Measurements from ENCODE around the gene ITGA7. TPM values are rescaled to one million over a fixed set of nuclear protein-coding genes. Genes with fewer than 3 reads are reported as not detected.
A peak's percentile ranks its signal among the peaks of the same experiment; 100 is the strongest.

The ITGA7 gene
- total RNA-seq, 2 experiments from 2014 or later = 4.3 to 4.8 TPM

DNA sequence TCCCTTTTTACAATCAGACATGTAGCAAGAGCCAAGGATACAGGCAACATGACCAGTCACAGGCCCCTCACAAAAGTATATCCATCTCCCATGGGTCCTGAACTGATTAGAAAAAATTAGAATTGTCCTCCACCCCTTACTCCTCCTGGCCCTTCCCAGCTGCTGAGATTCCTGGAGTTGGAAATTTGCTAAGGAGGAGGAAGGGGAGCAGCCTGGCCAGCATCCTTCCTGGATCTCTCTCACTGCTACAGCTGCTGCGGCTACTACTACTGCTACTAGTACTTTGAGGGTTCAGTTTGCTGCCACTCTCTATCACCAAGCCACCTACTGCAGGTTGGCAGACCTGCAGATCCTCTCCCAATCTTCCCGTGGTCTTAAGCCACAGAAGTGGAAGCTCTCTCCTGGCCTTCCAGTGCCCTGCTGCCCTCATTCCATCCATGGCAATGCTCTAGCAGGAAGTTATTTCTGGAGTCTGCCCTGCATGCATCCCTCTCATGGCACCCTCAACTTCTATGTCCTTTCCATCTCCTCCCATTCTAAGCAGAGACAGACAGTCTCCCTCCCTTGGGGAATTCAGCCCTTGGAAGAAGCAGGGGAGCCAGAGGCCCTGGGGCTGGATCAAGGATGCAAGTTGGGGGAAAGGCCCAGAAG is 1.0 kb downstream of the ITGA7 start:
- CTCF ChIA-PET = interaction anchor here (0.7 to 2.3 kb wide), 12 partner anchors 9 to 88 kb away, joined by 3 to 10 read pairs (median 4); partner anchors contain the start of gene BLOC1S1
- peak overlapping the region; percentile 63 for H3K4me3 Mint-ChIP-seq
- H3K9me3 Mint-ChIP-seq = no peaks in the 10 kb centered on the region
- POLR2A ChIA-PET = interaction anchor here (0.9 to 2.8 kb wide), 4 partner anchors 9 to 43 kb away, joined by 3 to 13 read pairs (median 4); partner anchors contain the start of gene BLOC1S1
- no peak overlapping the region for H3K27ac Mint-ChIP-seq
- ATAC-seq (no peak), DNase-seq (no peak)
- intact Hi-C loops (cut with micrococcal nuclease) = no loop called here
- H3K36me3 Mint-ChIP-seq (ENCODE audit: low read depth) = no peaks in the 10 kb centered on the region
- H3K4me1 Mint-ChIP-seq (ENCODE audit: low read depth) = peaks cover 12% of the 10 kb centered on the region
- peaks cover 22% of the 10 kb centered on the region for H3K27me3 Mint-ChIP-seq
- TF ChIP-seq, protein P1, sequence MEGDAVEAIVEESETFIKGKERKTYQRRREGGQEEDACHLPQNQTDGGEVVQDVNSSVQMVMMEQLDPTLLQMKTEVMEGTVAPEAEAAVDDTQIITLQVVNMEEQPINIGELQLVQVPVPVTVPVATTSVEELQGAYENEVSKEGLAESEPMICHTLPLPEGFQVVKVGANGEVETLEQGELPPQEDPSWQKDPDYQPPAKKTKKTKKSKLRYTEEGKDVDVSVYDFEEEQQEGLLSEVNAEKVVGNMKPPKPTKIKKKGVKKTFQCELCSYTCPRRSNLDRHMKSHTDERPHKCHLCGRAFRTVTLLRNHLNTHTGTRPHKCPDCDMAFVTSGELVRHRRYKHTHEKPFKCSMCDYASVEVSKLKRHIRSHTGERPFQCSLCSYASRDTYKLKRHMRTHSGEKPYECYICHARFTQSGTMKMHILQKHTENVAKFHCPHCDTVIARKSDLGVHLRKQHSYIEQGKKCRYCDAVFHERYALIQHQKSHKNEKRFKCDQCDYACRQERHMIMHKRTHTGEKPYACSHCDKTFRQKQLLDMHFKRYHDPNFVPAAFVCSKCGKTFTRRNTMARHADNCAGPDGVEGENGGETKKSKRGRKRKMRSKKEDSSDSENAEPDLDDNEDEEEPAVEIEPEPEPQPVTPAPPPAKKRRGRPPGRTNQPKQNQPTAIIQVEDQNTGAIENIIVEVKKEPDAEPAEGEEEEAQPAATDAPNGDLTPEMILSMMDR (IDR thresholded peaks at IDR 0.05) = no peak

DNA sequence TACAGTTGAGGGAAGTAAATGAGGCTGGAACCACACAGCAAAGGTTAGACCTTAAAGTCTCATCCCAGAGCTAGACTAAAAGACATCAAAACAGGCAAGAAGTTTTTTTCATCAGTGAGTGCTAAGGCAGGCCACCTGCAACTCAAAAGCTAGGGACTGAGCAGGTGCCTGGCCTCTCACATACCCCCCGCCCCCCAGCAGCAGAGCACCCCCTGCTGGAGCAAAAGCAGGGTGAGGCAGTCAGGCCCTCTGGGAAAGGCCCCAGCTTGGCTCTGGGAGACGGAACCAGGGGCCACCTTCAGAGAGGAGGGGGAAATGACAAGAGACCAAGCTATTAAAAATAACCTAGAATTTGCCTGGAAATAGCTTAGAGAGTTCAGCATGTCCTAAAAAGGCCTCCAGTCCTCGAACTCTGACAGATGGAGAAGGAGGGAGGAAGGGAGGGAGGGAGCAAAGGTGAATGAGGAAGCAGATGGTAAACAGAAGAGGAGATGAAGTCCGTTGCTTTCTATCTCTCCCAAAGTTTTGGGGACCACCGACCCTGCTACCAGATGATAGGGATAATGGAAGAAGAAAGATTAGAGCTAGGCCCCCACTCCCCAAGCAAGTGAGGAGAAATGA is 1.8 kb downstream of the ITGA7 start:
- CTCF ChIA-PET = interaction anchor here (0.7 to 2.3 kb wide), 13 partner anchors 10 to 87 kb away, joined by 3 to 10 read pairs (median 3); partner anchors contain the start of gene BLOC1S1
- ATAC-seq (peak; percentile 35), DNase-seq (peak; percentile 50)
- intact Hi-C loops (cut with micrococcal nuclease) = no loop called here
- H3K9me3 Mint-ChIP-seq = no peaks in the 10 kb centered on the region
- H3K4me1 Mint-ChIP-seq (ENCODE audit: low read depth) = peaks cover 12% of the 10 kb centered on the region
- POLR2A ChIA-PET = interaction anchor here (0.9 to 2.8 kb wide), 3 partner anchors 10 to 24 kb away, joined by 3 to 13 read pairs (median 4); partner anchors contain the start of gene BLOC1S1
- no peak overlapping the region for H3K4me3 Mint-ChIP-seq
- no peak overlapping the region for H3K27ac Mint-ChIP-seq
- peaks cover 22% of the 10 kb centered on the region for H3K27me3 Mint-ChIP-seq
- TF ChIP-seq, protein P1 (IDR thresholded peaks at IDR 0.05) = peak; percentile 45
- no peaks in the 10 kb centered on the region for H3K36me3 Mint-ChIP-seq (ENCODE audit: low read depth)

DNA sequence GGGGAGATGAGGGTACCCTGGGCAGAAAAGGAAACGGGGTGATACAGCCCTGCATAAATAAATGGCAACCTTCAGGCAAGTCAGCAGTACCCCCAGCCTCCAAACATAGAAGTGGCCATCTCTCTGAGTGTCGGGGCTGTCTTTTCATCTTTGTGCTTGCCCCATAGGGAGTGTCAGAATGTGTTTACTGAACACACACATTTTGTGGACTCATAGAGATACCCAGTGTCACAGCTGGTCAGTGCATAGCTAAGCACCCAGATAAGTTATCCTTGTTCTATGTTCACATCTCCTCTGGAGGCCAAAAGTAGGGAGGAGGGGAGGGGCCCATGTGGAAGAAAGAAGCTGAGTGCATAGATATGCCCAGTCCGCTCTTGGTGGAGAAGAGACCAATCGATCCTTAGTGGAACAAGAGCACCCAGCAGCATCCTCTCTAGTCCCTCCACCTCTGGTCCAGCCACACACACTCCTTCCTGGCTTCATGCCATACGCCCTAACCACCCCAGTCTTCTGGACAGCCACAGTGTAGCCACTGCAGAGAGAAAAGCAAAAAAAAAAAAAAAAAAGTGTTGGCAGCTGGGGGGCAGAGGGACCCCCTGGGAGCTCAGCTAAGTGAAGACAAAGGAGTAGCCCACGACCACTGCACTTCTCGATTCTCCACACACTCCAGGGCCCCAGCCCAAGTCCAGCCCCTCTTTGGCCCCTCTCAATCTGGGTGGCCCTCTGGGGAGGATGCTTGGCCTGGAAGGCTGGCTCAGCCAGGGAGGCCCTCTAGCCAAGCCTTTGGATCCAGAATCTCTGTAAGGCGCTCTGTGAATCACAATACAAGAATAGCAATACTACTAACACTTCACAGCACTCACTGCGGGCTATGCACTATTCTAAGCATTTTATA is 2.6 kb downstream of the ITGA7 start:
- H3K36me3 Mint-ChIP-seq (ENCODE audit: low read depth) = no peaks in the 10 kb centered on the region
- TF ChIP-seq, protein P1 (IDR thresholded peaks at IDR 0.05) = no peak
- ChIA-PET CTCF (interaction anchor here (0.8 to 2.3 kb wide), 7 partner anchors 9 to 47 kb away, joined by 3 to 10 read pairs (median 6); partner anchors contain the start of gene BLOC1S1), POLR2A (interaction anchor here (1.3 to 2.8 kb wide), 2 partner anchors 11 to 12 kb away, joined by 4 to 13 read pairs; partner anchors contain the start of gene BLOC1S1)
- peaks cover 22% of the 10 kb centered on the region for H3K27me3 Mint-ChIP-seq
- ATAC-seq (no peak), DNase-seq (no peak)
- no peak overlapping the region for H3K27ac Mint-ChIP-seq
- peaks cover 12% of the 10 kb centered on the region for H3K4me1 Mint-ChIP-seq (ENCODE audit: low read depth)
- intact Hi-C loops (cut with micrococcal nuclease) = no loop called here
- no peaks in the 10 kb centered on the region for H3K9me3 Mint-ChIP-seq
- no peak overlapping the region for H3K4me3 Mint-ChIP-seq

GRCh38 chr12:55703901-55704761 is 3.6 kb downstream of the ITGA7 start:
- H3K4me1 Mint-ChIP-seq (ENCODE audit: low read depth) = peaks cover 12% of the 10 kb centered on the region
- intact Hi-C loops (cut with micrococcal nuclease) = no loop called here
- peaks cover 20% of the 10 kb centered on the region for H3K27me3 Mint-ChIP-seq
- DNase-seq (no peak), ATAC-seq (no peak)
- H3K4me3 Mint-ChIP-seq = no peak overlapping the region
- H3K27ac Mint-ChIP-seq = no peak overlapping the region
- H3K9me3 Mint-ChIP-seq = no peaks in the 10 kb centered on the region
- TF ChIP-seq, protein P1 (IDR thresholded peaks at IDR 0.05) = no peak
- POLR2A ChIA-PET = interaction anchor here (1.1 kb wide), 1 partner anchor 12 kb away, joined by 4 read pairs; the partner anchor contains the start of gene BLOC1S1
- CTCF ChIA-PET = interaction anchor here (1.9 kb wide), 1 partner anchor 8 kb away, joined by 8 read pairs; no protein-coding TSS in a partner anchor
- H3K36me3 Mint-ChIP-seq (ENCODE audit: low read depth) = no peaks in the 10 kb centered on the region

Measured in activated CD8-positive, alpha-beta T cell treated with anti-CD3 and anti-CD28 coated beads for 36 hours (primary cell).